ENCODE measurements around the gene XAGE5. TPM values are rescaled to one million over a fixed set of nuclear protein-coding genes. Genes with fewer than 3 reads are reported as not detected.

XAGE5 gene, protein sequence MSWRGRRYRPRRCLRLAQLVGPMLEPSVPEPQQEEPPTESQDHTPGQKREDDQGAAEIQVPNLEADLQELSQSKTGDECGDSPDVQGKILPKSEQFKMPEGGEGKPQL
- not detected in 5 replicates for total RNA-seq (2022; extraction: Qiagen RNA extraction)

DNA sequence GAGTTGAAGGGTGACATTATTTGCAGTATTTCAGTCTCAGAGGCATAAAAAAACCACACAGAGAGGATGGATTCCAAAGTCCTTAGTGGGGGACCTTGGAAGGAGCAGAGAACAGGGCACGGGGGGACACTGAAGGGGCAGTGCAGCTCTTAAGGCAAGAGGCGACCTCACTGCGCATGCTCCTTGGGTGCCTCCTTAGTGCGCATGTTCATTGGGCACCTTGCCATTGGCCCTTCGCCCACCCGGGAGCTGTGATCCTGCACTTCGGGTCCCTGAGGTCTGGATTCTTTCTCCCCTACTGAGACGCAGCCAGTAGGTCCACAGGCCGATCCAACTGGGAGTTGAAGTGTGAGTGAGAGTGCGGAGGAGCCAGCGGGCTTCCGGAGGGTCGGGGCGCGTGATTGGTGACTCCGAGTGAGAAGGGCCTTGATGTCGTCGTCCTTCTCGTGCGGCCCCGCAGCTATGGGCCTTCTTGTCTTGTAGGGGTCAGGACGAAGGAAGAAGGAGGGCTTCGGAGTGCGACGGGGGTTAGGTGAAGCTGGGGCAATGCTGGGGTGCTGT is at the start of gene XAGE5:
Gene XAGE5, plus strand, starts transcription at position 223 of the 561 bp plus-strand sequence. CDS start 1,280 bp downstream, outside the sequence.

DNA sequence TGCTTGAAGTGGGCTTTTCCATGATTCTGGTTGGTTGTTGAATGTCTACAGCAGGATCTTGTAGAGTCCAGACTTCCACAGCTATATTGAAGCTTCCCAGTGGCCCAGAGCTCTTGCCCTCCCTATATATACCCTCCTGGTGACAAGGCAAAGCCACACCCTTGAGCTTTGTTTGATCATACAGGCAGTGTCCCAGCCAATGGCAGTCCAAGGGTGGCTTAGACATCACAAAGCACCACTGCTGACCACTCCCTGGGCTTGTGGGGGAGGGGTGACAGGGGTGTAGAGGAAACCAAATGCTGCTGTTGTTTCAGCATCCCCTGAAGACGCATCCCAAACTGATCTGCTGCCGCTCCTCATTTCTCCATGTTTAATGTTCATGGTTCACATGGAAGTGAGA is 13.8 kb upstream of the XAGE5 start, which contains the start of gene SPANXN5:
Gene SPANXN5, minus strand, starts transcription at position 101 of the 400 bp plus-strand sequence. Its CDS starts 79 bp downstream, at position 22.

Other genes starting within 250 kb of the XAGE5 start
- not detected in 5 replicates for gene SSX7, start 156.4 kb upstream of the XAGE5 start, total RNA-seq (2022; extraction: Qiagen RNA extraction)
- not detected in 5 replicates for gene SSX2, start 104.1 kb upstream of the XAGE5 start, total RNA-seq (2022; extraction: Qiagen RNA extraction)
- not detected in 5 replicates for gene SSX2B, start 60.0 kb upstream of the XAGE5 start, total RNA-seq (2022; extraction: Qiagen RNA extraction)
- gene SPANXN5, start 13.9 kb upstream of the XAGE5 start, total RNA-seq (2022; extraction: Qiagen RNA extraction) = 0.06 TPM in 1 of 5 replicates, not detected in the others
- gene XAGE3, start 56.8 kb downstream of the XAGE5 start, total RNA-seq (2022; extraction: Qiagen RNA extraction) = not detected in 5 replicates
- gene FAM156B, start 86.0 kb downstream of the XAGE5 start, total RNA-seq (2022; extraction: Qiagen RNA extraction) = 7.9 to 14.8 TPM (median 9.6 TPM) in 5 replicates
- 12.0 to 21.5 TPM (median 16.3 TPM) in 5 replicates for gene FAM156A, start 147.2 kb downstream of the XAGE5 start, total RNA-seq (2022; extraction: Qiagen RNA extraction)
- gene GPR173, start 237.5 kb downstream of the XAGE5 start, total RNA-seq (2022; extraction: Qiagen RNA extraction) = 0.02 TPM in 1 of 5 replicates, not detected in the others

Data from A549 treated with Hydrocortisone at 1 μM for 4 hours (cell line).